Muscle of leg (tissue), 11 donors: Measurements from ENCODE around the gene LONP2. TPM values are rescaled to one million over a fixed set of nuclear protein-coding genes. Genes with fewer than 3 reads are reported as not detected.
A peak's percentile ranks its signal among the peaks of the same experiment; 100 is the strongest.
"Not testable (repeated sequence)": the region's sequence is repeated elsewhere in the genome, so short reads cannot be mapped to it uniquely, and the experiment has no call there.

Experiments used
- DNase-seq: peaks from one replicate; pipeline ENCODE4 v3.0.0; 2013
- H3K27ac ChIP-seq: one replicate; pipeline ENCODE4 v1.5.1; 2013; ENCODE audit warnings: mild to moderate bottlenecking, low read length, control low read depth
- H3K27me3 ChIP-seq: one replicate; pipeline ENCODE4 v1.6.1; 2013; ENCODE audit warnings: low read length; ENCODE audit not compliant: control insufficient read depth, insufficient read depth
- H3K36me3 ChIP-seq: one replicate; pipeline ENCODE4 v1.6.1; 2013; ENCODE audit warnings: low read length; ENCODE audit not compliant: control insufficient read depth, insufficient read depth
- H3K4me1 ChIP-seq: one replicate; pipeline ENCODE4 v1.6.1; 2013; ENCODE audit warnings: low read length; ENCODE audit not compliant: control insufficient read depth, insufficient read depth
- H3K4me3 ChIP-seq: one replicate; pipeline ENCODE4 v1.5.1; 2013; ENCODE audit warnings: low read length, control low read depth
- H3K9me3 ChIP-seq: replicated peaks from 2 replicates; pipeline ENCODE4 v1.6.1; 2013; ENCODE audit warnings: low read depth, low read length; ENCODE audit not compliant: control insufficient read depth
- WGBS: methylation state at CpG from one replicate; pipeline ENCODE4 v1.1.5; 2013; ENCODE audit warnings: missing lambda C conversion rate; ENCODE audit not compliant: insufficient coverage; 5-methylcytosine and 5-hydroxymethylcytosine counted together
- polyA plus RNA-seq, 8 donors: library from polyadenylated mRNA; unstranded; fragments of 120-200 nt; gene quantifications; one replicate each; pipeline versions ENCODE4 v1.2.1 to v1.2.3, GENCODE V29; 2013; ENCODE audit warnings: inconsistent platforms in 1 of 8, low replicate concordance in 1 of 8; ENCODE audit not compliant: insufficient read length in 8 of 8, insufficient read depth in 1 of 8
- total RNA-seq: library from RNA; stranded (reverse); fragments of 120-200 nt; gene quantifications from one replicate; pipeline ENCODE4 v1.2.4, GENCODE V29; 2013

Gene LONP2
- total and polyA plus RNA-seq, 9 donors, result 33.8 to 49.3 (median 40.3) TPM

DNA sequence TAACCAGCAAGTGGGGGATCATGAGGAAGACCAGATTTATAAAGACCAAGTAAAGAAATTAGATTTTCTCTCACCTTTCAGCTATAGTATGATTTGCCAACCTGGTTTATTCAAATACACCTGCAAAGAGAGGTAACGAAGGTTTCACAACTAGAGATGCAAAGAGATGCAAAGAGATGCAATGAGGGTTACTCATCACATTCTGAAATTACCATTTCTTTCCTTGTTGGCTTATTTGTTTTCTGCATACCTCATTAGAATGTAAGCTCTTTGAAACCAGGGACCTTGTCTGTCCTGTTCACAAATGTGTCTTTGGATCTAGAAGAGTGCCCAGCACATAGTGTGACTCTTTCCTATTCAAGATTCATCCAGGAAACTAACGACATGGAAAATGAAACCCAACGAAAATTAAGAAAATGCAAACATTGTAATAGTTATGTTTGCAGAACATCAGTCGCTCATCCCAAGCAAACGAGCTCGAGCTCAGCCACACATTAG is 9.0 kb upstream of the LONP2 start:
- H3K4me3 ChIP-seq, result no peak overlapping the region

DNA sequence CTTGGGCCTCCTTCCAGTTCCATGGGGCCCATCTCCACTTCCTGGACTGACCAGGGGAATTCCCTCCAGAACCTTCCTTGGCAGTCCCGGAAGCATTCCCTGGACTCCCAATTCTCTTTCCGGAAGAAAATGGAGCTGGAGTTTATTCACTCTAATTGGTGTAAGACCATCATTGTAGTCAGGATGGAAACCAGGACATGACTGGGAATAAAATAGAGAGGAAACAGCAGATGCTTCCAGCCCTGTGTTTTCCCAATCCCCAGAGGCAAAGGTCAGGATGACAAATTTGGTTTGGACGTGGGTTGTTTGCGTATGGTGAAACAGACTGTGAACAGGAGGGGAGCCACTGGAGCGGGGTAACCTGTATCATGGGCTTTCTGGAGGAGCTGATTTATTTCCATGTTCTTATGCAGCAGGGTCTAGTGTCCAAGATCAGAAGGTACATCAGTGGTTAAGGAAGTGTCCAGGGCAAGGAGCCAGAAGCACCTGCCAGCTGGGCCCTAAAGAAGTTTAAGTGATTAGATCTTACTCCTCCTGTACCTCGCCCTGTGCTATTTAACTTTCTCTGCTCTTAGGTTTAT is 8.5 kb upstream of the LONP2 start:
- WGBS, result no CpG with 5 or more reads among the region's 6 CpGs
- no peak overlapping the region for H3K4me3 ChIP-seq
- DNase-seq, result peak; percentile 11

More for the DNA sequence above, 9.0 kb upstream of the LONP2 start:
- WGBS, result 50% methylated on average over 2 of the region's 6 CpGs
- Histone ChIP-seq H3K27ac (no peak overlapping the region), H3K27me3 (no peaks in the 10 kb centered on the region), H3K9me3 (no peaks in the 10 kb centered on the region), H3K36me3 (no peaks in the 10 kb centered on the region), H3K4me1 (no peaks in the 10 kb centered on the region)
- no peak for DNase-seq

DNA sequence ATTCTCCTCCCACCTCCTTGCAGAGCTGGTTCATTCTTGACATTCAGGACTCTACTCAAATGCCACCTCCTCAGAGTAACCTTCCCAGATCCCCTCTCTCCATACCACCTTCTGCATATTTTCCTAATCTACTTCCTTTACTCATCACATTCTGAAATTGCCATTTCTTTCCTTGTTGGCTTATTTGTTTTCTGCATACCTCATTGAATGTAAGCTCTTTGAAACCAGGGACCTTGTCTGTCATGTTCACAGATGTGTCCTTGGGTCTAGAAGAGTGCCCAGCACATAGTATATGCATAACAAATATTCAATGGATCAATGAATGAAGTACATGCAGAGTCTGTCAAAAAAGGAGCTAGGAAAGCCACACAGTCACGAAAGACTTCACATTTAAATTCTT is 7.8 kb upstream of the LONP2 start:
- no peaks in the 10 kb centered on the region for H3K9me3 ChIP-seq
- no peak for DNase-seq
- peak overlapping the region; percentile 7 for H3K27ac ChIP-seq
- H3K27me3 ChIP-seq, result no peaks in the 10 kb centered on the region
- H3K4me3 ChIP-seq, result no peak overlapping the region
- WGBS, result no CpG with 5 or more reads among the region's 1 CpG
- no peaks in the 10 kb centered on the region for H3K36me3 ChIP-seq
- H3K4me1 ChIP-seq, result no peaks in the 10 kb centered on the region

More for the DNA sequence above, 8.5 kb upstream of the LONP2 start:
- Histone ChIP-seq H3K36me3 (no peaks in the 10 kb centered on the region), H3K27ac (no peak overlapping the region), H3K27me3 (no peaks in the 10 kb centered on the region), H3K4me1 (no peaks in the 10 kb centered on the region), H3K9me3 (no peaks in the 10 kb centered on the region)

DNA sequence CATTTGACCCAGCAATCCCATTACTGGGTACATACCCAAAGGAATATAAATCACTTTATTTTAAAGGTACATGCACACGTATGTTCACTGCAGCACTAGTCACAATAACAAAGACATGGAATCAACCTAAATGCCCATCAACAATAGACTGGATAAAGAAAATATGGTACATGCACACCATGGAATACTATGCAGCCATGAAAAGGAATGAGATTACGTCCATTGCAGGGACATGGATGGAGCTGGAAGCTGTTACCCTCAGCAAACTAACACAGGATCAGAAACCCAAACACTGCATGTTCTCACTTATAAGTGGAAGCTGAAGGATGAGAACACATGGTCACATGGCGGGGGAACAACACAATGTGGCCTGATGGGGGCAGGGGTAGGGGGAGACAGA is 4.0 kb upstream of the LONP2 start:
- not testable (repeated sequence) for H3K9me3 ChIP-seq, H3K36me3 ChIP-seq, H3K27ac ChIP-seq, H3K4me1 ChIP-seq, H3K27me3 ChIP-seq, DNase-seq, H3K4me3 ChIP-seq
- no CpG with 5 or more reads among the region's 3 CpGs for WGBS

DNA sequence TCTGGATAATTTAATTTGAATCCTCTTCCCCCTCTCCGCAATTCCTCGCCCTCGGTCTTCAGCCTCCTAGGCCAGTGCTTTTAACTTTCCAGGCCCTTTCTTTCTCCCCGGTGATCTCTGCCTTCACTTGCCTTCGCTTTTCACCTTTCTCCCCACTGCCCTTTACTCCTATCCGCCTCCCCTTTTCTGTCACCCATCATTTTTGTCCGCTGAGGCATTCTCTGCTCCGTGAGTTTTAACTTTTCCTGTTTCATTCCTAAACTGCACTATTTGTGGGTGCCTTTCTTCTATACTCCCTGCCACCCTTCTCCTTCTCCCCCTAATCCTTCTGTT is 729 bp downstream of the LONP2 start:
- Histone ChIP-seq H3K9me3 (no peaks in the 10 kb centered on the region), H3K27ac (peak overlapping the region; percentile 65), H3K27me3 (no peaks in the 10 kb centered on the region), H3K4me3 (peak overlapping the region; percentile 85), H3K36me3 (no peaks in the 10 kb centered on the region), H3K4me1 (peaks cover 14% of the 10 kb centered on the region)
- DNase-seq, result no peak
- WGBS, result 5% methylated on average over 8 of the region's 8 CpGs

DNA sequence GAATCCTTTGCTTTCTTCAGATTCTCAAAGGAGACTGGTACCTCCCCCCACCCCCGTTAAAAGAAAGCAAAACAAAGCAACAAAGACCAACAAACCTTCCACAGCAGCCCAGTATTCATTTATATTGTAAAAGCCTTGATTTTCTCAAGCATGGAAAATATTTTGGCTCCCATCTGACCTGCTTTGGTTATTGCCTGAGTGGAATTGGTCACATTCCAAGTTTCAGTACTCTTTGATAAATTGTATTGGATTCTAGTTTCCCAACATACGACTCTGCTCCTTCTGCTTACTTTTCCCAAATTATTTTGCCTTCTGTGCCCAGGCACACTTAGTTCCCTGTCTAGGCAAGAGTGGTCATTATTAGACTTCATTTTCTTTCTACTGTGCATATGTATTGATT is 2.0 kb downstream of the LONP2 start:
- Histone ChIP-seq H3K4me1 (peaks cover 14% of the 10 kb centered on the region), H3K4me3 (no peak overlapping the region), H3K9me3 (no peaks in the 10 kb centered on the region), H3K27me3 (no peaks in the 10 kb centered on the region), H3K27ac (no peak overlapping the region), H3K36me3 (no peaks in the 10 kb centered on the region)
- no CpG with 5 or more reads among the region's 2 CpGs for WGBS
- no peak for DNase-seq

DNA sequence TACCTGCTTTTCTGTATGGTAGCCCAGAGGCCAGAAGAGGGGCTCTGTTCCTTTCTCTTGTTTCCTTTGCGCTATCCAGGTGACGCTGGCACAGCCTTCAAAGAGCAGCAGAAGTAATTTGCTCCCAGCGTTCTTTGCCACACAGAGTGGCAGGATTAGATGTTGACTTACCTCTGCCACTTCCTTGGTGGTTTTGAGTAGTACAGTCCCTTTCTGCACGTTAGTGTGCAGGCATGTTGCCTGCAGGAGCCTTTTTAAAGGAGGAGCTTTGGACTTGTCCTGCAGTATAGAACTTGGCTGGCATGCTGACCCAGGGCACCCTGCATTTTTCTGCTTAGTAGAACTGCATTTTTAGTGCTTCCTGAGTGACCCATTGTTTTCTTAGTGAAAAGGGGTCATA is 3.2 kb downstream of the LONP2 start, which contains the start of gene ABCC11:
Gene ABCC11, minus strand, starts transcription at position 229 of the 400 bp plus-strand sequence. CDS start 15,618 bp downstream, outside the sequence.
- Histone ChIP-seq H3K27me3 (no peaks in the 10 kb centered on the region), H3K4me3 (no peak within 1 kb of the TSS), H3K4me1 (peaks cover 14% of the 10 kb centered on the region), H3K27ac (no peak within 1 kb of the TSS), H3K9me3 (no peaks in the 10 kb centered on the region), H3K36me3 (no peaks in the 10 kb centered on the region)
- no peak for DNase-seq
- 45% methylated on average over 2 of the region's 4 CpGs for WGBS

DNA sequence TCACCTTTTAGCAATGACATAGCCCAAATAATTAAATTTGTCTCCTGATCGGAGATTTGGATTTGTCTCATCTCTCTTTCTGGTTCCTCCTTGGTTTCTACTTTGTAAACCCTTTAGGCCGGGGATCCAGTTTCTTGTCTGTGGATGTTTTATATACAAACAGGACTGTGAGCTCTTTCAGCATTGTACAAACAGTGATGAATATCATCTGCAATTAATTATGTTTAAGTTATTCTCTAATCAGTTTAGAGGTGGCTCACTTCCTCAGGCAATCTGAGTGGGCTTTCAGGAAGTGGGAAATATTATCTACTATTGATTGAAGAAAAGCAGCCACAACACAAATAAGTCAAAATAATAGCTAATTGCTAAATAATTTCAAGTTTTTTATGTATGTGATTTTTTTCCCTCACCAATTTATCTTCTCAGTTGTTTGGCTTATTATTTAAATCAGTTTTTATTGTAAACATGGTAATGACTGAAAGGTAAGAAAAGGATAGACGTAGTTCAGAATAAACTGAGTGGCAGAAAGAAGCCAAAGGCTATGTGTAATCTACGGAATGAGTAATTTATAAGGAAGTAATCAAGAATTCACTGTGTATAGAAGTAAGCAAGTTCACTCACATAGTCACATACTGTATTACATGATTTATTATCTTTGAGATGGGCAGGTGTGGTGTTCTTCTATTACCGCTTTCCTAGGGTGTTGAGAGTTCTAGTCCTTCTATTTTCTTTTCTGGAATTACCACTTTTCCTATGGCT is 6.6 kb downstream of the LONP2 start:
- no peak overlapping the region for H3K27ac ChIP-seq
- H3K4me1 ChIP-seq, result peaks cover 4% of the 10 kb centered on the region
- no peak overlapping the region for H3K4me3 ChIP-seq
- no peak for DNase-seq
- peaks cover 10% of the 10 kb centered on the region for H3K36me3 ChIP-seq
- H3K9me3 ChIP-seq, result no peaks in the 10 kb centered on the region
- WGBS, result no CpG with 5 or more reads among the region's 5 CpGs
- H3K27me3 ChIP-seq, result no peaks in the 10 kb centered on the region

DNA sequence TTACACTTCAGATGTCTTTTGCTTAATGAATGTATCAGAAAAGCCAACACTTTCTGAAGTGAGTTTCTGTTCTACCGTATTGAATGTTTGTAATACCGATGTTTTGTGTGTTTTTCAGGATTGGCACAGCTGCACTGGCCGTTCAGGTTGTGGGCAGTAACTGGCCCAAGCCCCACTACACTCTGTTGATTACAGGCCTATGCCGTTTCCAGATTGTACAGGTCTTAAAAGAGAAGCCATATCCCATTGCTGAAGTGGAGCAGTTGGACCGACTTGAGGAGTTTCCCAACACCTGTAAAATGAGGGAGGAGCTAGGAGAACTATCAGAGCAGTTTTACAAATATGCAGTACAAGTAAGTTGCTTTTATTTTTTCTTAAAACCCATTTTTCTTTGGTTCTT is 7.9 kb downstream of the LONP2 start:
- no peak overlapping the region for H3K4me3 ChIP-seq
- peaks cover 10% of the 10 kb centered on the region for H3K36me3 ChIP-seq
- H3K27ac ChIP-seq, result no peak overlapping the region
- no peaks in the 10 kb centered on the region for H3K4me1 ChIP-seq
- no peak for DNase-seq
- no peaks in the 10 kb centered on the region for H3K27me3 ChIP-seq
- 67% methylated on average over 1 of the region's 5 CpGs for WGBS
- no peaks in the 10 kb centered on the region for H3K9me3 ChIP-seq

DNA sequence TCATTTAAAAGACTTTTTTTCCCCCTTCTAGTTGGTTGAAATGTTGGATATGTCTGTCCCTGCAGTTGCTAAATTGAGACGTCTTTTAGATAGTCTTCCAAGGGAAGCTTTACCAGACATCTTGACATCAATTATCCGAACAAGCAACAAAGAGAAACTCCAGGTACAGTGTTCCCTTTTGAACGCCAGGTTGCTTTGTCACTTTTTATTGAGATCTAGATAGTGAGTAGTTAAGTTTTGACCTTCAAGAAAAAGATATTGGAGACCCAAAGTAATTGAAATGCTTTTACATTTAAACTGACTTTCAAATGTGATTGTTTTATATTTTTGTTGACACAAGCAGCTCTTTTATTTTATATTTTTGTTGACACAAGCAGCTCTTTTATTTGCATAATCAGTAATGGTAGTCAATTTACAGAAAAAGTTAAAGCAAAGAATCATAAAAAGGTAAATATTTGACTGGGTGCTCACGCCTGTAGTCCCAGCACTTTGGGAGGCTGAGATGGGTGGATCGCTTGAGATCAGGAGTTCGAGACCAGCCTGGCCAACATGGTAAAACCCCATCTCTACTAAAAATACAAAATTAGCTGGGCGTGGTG is 12.6 kb downstream of the LONP2 start:
- no peak overlapping the region for H3K27ac ChIP-seq
- no peak overlapping the region for H3K4me3 ChIP-seq
- no peaks in the 10 kb centered on the region for H3K9me3 ChIP-seq
- WGBS, result no CpG with 5 or more reads among the region's 7 CpGs
- H3K4me1 ChIP-seq, result no peaks in the 10 kb centered on the region
- peaks cover 21% of the 10 kb centered on the region for H3K36me3 ChIP-seq
- no peak for DNase-seq
- no peaks in the 10 kb centered on the region for H3K27me3 ChIP-seq
